AG04450 (cell line): ENCODE results near the gene FOS. TPM values are rescaled to one million over a fixed set of nuclear protein-coding genes. Genes with fewer than 3 reads are reported as not detected.

Experiments used
- CTCF ChIA-PET: fragments of 300-600, 350-600 bp; formaldehyde crosslinking; extraction: SDS; loops from one replicate; lab custom pipeline; 2022; ENCODE audit warnings: antibody characterized with exemption, inconsistent platforms; lab: Charles Lee
- POLR2A ChIA-PET: fragments of 350-600 bp; formaldehyde crosslinking; extraction: SDS; loops from one replicate; lab custom pipeline; 2021; ENCODE audit warnings: antibody characterized with exemption, inconsistent platforms; lab: Yijun Ruan, JAX
- DNase-seq: peaks from one replicate; pipeline ENCODE4 v3.0.0-alpha.2; 2011; ENCODE audit warnings: low read depth, low spot score
- H3K27ac ChIP-seq: one replicate; pipeline ENCODE4 v1.5.1; 2012; ENCODE audit warnings: low read depth, low read length, control low read depth
- H3K27me3 ChIP-seq: one replicate; pipeline ENCODE4 v1.6.0; 2012; ENCODE audit warnings: low read length; ENCODE audit not compliant: control insufficient read depth, insufficient read depth
- H3K4me3 ChIP-seq: 2 replicates; pipeline ENCODE4 v1.5.1; 2011; ENCODE audit warnings: mild to moderate bottlenecking, low read depth, low read length, control low read depth
- H3K9me3 ChIP-seq: 2 replicates; pipeline ENCODE4 v1.5.1; 2012; ENCODE audit warnings: low read length; ENCODE audit not compliant: control insufficient read depth, insufficient read depth
- CTCF ChIP-seq: IDR thresholded peaks from 2 replicates; pipeline ENCODE4 v1.5.1; 2011; ENCODE audit warnings: low read depth, low read length, control low read depth, inconsistent platforms
- polyA plus RNA-seq: library from polyadenylated mRNA; depleted of rRNA; stranded (reverse); fragments of >200 nt; gene quantifications from 2 replicates; pipeline ENCODE4 v1.2.3, GENCODE V29; 2011

Gene FOS
- polyA plus RNA-seq, 1 experiment, result 30.6 TPM

GRCh38 chr14:75261820-75262219 lies 16.8 kb upstream of the FOS start:
- CTCF ChIA-PET, result no interaction called here

GRCh38 chr14:75262641-75263040 lies 16.0 kb upstream of the FOS start:
- ChIA-PET POLR2A (no interaction called here), CTCF (no interaction called here)
- Histone ChIP-seq H3K27me3 (peaks cover 3% of the 10 kb centered on the region), H3K4me3 (no peak overlapping the region), H3K9me3 (no peaks in the 10 kb centered on the region), H3K27ac (no peak overlapping the region)
- DNase-seq, result no peak
- no peak for TF ChIP-seq CTCF

More at GRCh38 chr14:75261820-75262219, 16.8 kb upstream of the FOS start:
- TF ChIP-seq CTCF, result no peak
- Histone ChIP-seq H3K27me3 (peaks cover 3% of the 10 kb centered on the region), H3K27ac (no peak overlapping the region), H3K9me3 (no peaks in the 10 kb centered on the region), H3K4me3 (no peak overlapping the region)
- DNase-seq, result no peak
- POLR2A ChIA-PET, result no interaction called here

- H3K27me3 ChIP-seq, result peaks cover 3% of the 10 kb centered on the region
- peak overlapping the region; percentile 21 for H3K27ac ChIP-seq
- CTCF ChIA-PET, result interaction anchor here (0.6 kb wide), 1 partner anchor 12 kb away, joined by 3 read pairs; no protein-coding TSS in a partner anchor
- TF ChIP-seq CTCF, result no peak
- no peak for DNase-seq
- POLR2A ChIA-PET, result no interaction called here
- no peak overlapping the region for H3K4me3 ChIP-seq
- H3K9me3 ChIP-seq, result no peaks in the 10 kb centered on the region
Measured at GRCh38 chr14:75264036-75264435, 14.6 kb upstream of the FOS start.

GRCh38 chr14:75267141-75267721 lies 11.4 kb upstream of the FOS start:
- DNase-seq, result no peak
- ChIA-PET CTCF (interaction anchor here (0.6 to 1.5 kb wide), 4 partner anchors 9 to 221 kb away, joined by 4 to 5 read pairs (median 4); no protein-coding TSS in a partner anchor), POLR2A (interaction anchor here (0.6 to 2.5 kb wide), 3 partner anchors 8 to 285 kb away, joined by 3 to 8 read pairs (median 6); no protein-coding TSS in a partner anchor)
- no peaks in the 10 kb centered on the region for H3K9me3 ChIP-seq
- peaks cover 3% of the 10 kb centered on the region for H3K27me3 ChIP-seq
- TF ChIP-seq CTCF, result no peak
- H3K4me3 ChIP-seq, result no peak overlapping the region
- H3K27ac ChIP-seq, result peak overlapping the region; percentile 55
